Peyer's patch (tissue), 4 donors: ENCODE data around the gene ATRN.

Source experiments
- POLR2A ChIP-seq, 2 donors: fragments of 450-650 bp; IDR thresholded peaks; one replicate each; pipeline ENCODE4 v1.5.1; 2017; ENCODE audit warnings: antibody characterized with exemption in 2 of 2, mild to moderate bottlenecking in 2 of 2, moderate library complexity in 2 of 2
- TF ChIP-seq, protein P1 (sequence below), 6 experiments: fragments of 450-650 bp in 4 of 6; fragments of 200-600 bp in 2 of 6; sonication (generic) in 1 of 6; IDR thresholded peaks; one replicate each; pipeline ENCODE4 v1.5.1; 2017 to 2019; ENCODE audit warnings: antibody characterized with exemption in 6 of 6, mild to moderate bottlenecking in 3 of 6, moderate library complexity in 1 of 6

DNA sequence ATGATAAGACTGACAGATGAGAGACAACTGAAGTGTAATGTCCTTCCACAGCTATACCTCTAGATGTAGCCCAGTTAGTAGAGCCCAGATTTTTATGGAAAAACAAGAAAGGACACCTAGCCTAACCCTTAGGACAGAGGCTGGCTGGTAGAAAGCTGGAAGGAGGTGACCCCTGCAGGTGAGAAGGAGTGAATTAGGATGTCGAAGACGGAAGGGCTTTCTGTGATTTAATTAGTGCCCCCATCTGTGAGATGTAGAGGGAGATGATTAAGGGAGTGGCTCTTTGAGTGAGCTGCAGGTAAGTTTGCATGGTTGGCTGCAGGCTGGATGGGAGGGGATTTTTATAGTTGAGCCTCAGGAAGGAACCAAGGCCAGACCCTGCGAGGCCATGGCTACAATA, 109.6 kb downstream of the ATRN start:
- TF ChIP-seq, protein P1, sequence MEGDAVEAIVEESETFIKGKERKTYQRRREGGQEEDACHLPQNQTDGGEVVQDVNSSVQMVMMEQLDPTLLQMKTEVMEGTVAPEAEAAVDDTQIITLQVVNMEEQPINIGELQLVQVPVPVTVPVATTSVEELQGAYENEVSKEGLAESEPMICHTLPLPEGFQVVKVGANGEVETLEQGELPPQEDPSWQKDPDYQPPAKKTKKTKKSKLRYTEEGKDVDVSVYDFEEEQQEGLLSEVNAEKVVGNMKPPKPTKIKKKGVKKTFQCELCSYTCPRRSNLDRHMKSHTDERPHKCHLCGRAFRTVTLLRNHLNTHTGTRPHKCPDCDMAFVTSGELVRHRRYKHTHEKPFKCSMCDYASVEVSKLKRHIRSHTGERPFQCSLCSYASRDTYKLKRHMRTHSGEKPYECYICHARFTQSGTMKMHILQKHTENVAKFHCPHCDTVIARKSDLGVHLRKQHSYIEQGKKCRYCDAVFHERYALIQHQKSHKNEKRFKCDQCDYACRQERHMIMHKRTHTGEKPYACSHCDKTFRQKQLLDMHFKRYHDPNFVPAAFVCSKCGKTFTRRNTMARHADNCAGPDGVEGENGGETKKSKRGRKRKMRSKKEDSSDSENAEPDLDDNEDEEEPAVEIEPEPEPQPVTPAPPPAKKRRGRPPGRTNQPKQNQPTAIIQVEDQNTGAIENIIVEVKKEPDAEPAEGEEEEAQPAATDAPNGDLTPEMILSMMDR (IDR thresholded peaks at IDR 0.05): no peak
- no peak for TF ChIP-seq POLR2A (IDR thresholded peaks at IDR 0.05)
